Measurements from ENCODE around the gene ABHD14A.
"Not testable (repeated sequence)": the region's sequence is repeated elsewhere in the genome, so short reads cannot be mapped to it uniquely, and the experiment has no call there.

ABHD14A gene

GRCh38 chr3:51974963-51975851, at the start of gene ABHD14A:
TSS of gene ABHD14A (plus strand) at chr3:51975064. CDS start at chr3:51975136, 72 bp downstream.
- Histone ChIP-seq H2AFZ (ENCODE audit: low read depth, low read length) (peak within 1 kb of the TSS; percentile 96), H3K9me3 (ENCODE audit: insufficient read depth, low read length, severe bottlenecking) (no peaks in the 10 kb centered on the region), H3K27ac (ENCODE audit: low read length) (peak within 1 kb of the TSS; percentile 87), H3K36me3 (ENCODE audit: insufficient read depth, low read length) (peaks cover 8% of the 10 kb centered on the region), H3K4me3 (ENCODE audit: low read depth in 1 of 2, low read length in 2 of 2) (peak within 1 kb of the TSS; percentile 60 to 89; a peak in 3 of 4 replicates), H3K4me1 (ENCODE audit: insufficient read depth, low read length) (peaks cover 33% of the 10 kb centered on the region), H4K20me1 (ENCODE audit: insufficient read depth, low read length) (no peaks in the 10 kb centered on the region), H3K9ac (ENCODE audit: low read depth, low read length) (peak within 1 kb of the TSS; percentile 88), H3K27me3 (ENCODE audit: insufficient read depth, low read length, poor library complexity) (no peaks in the 10 kb centered on the region), H3K79me2 (ENCODE audit: insufficient read depth, low read length) (peaks cover 11% of the 10 kb centered on the region), H3K4me2 (ENCODE audit: insufficient read depth, low read length) (peak within 1 kb of the TSS; percentile 91)
- ATAC-seq (ENCODE audit: insufficient read depth, low read depth) (peak; percentile 77), DNase-seq (peak; percentile 77)
- no peak for TF ChIP-seq CTCF (IDR thresholded peaks at IDR 0.05; ENCODE audit: borderline replicate concordance, extremely low read depth, low read length, poor library complexity, severe bottlenecking)
- no peak for TF ChIP-seq EZH2 (IDR thresholded peaks at IDR 0.05; ENCODE audit: borderline replicate concordance, low read depth, low read length, severe bottlenecking)

GRCh38 chr3:51927061-51927977, 47.5 kb upstream of the ABHD14A start:
- TF ChIP-seq EZH2 (IDR thresholded peaks at IDR 0.05; ENCODE audit: borderline replicate concordance, low read depth, low read length, severe bottlenecking) (no peak), CTCF (IDR thresholded peaks at IDR 0.05; ENCODE audit: borderline replicate concordance, extremely low read depth, low read length, poor library complexity, severe bottlenecking) (no peak)
- no peak for ATAC-seq (ENCODE audit: insufficient read depth, low read depth)
- no peak for DNase-seq

GRCh38 chr3:51928438-51928837, 46.4 kb upstream of the ABHD14A start:
- ATAC-seq (ENCODE audit: insufficient read depth, low read depth) (no peak), DNase-seq (no peak)
- Histone ChIP-seq H3K4me1 (ENCODE audit: insufficient read depth, low read length) (no peaks in the 10 kb centered on the region), H4K20me1 (ENCODE audit: insufficient read depth, low read length) (peaks cover 9% of the 10 kb centered on the region; the same call in 1 of the 2 replicates), H3K4me3 (ENCODE audit: low read depth in 1 of 2, low read length in 2 of 2) (no peak overlapping the region), H3K79me2 (ENCODE audit: insufficient read depth, low read length) (no peaks in the 10 kb centered on the region), H3K9ac (ENCODE audit: low read depth, low read length) (no peak overlapping the region), H3K27ac (ENCODE audit: low read length) (no peak overlapping the region), H3K27me3 (ENCODE audit: insufficient read depth, low read length, poor library complexity) (no peaks in the 10 kb centered on the region), H3K36me3 (ENCODE audit: insufficient read depth, low read length) (peaks cover 6% of the 10 kb centered on the region), H3K9me3 (ENCODE audit: insufficient read depth, low read length, severe bottlenecking) (no peaks in the 10 kb centered on the region), H3K4me2 (ENCODE audit: insufficient read depth, low read length) (no peak overlapping the region), H2AFZ (ENCODE audit: low read depth, low read length) (no peak overlapping the region)
- TF ChIP-seq EZH2 (IDR thresholded peaks at IDR 0.05; ENCODE audit: borderline replicate concordance, low read depth, low read length, severe bottlenecking) (no peak), CTCF (IDR thresholded peaks at IDR 0.05; ENCODE audit: borderline replicate concordance, extremely low read depth, low read length, poor library complexity, severe bottlenecking) (no peak)

More at GRCh38 chr3:51927061-51927977, 47.5 kb upstream of the ABHD14A start:
- no peaks in the 10 kb centered on the region for H3K79me2 ChIP-seq (ENCODE audit: insufficient read depth, low read length)
- H2AFZ ChIP-seq (ENCODE audit: low read depth, low read length) = no peak overlapping the region
- no peaks in the 10 kb centered on the region for H3K4me1 ChIP-seq (ENCODE audit: insufficient read depth, low read length)
- H3K27ac ChIP-seq (ENCODE audit: low read length) = no peak overlapping the region
- H3K4me3 ChIP-seq (ENCODE audit: low read depth in 1 of 2, low read length in 2 of 2) = no peak overlapping the region
- H4K20me1 ChIP-seq (ENCODE audit: insufficient read depth, low read length) = peaks cover 4% of the 10 kb centered on the region; the same call in 1 of the 2 replicates
- H3K9me3 ChIP-seq (ENCODE audit: insufficient read depth, low read length, severe bottlenecking) = no peaks in the 10 kb centered on the region
- no peak overlapping the region for H3K9ac ChIP-seq (ENCODE audit: low read depth, low read length)
- H3K4me2 ChIP-seq (ENCODE audit: insufficient read depth, low read length) = no peak overlapping the region
- H3K27me3 ChIP-seq (ENCODE audit: insufficient read depth, low read length, poor library complexity) = no peaks in the 10 kb centered on the region
- H3K36me3 ChIP-seq (ENCODE audit: insufficient read depth, low read length) = no peaks in the 10 kb centered on the region

- peaks cover 15% of the 10 kb centered on the region for H4K20me1 ChIP-seq (ENCODE audit: insufficient read depth, low read length)
- H3K79me2 ChIP-seq (ENCODE audit: insufficient read depth, low read length); H3K27ac ChIP-seq (ENCODE audit: low read length); H3K27me3 ChIP-seq (ENCODE audit: insufficient read depth, low read length, poor library complexity); H3K9me3 ChIP-seq (ENCODE audit: insufficient read depth, low read length, severe bottlenecking); ATAC-seq (ENCODE audit: insufficient read depth, low read depth); H3K4me3 ChIP-seq (ENCODE audit: low read depth in 1 of 2, low read length in 2 of 2); H3K4me2 ChIP-seq (ENCODE audit: insufficient read depth, low read length); H3K4me1 ChIP-seq (ENCODE audit: insufficient read depth, low read length); H3K9ac ChIP-seq (ENCODE audit: low read depth, low read length); H2AFZ ChIP-seq (ENCODE audit: low read depth, low read length); DNase-seq: not testable (repeated sequence)
- peaks cover 11% of the 10 kb centered on the region for H3K36me3 ChIP-seq (ENCODE audit: insufficient read depth, low read length)
Measured at GRCh38 chr3:51928981-51929380, 45.9 kb upstream of the ABHD14A start.

Measured in DND-41 (cell line).